Measurements from ENCODE around the gene PRR20C.

GRCh38 chr13:57191667-57192066, 37.8 kb downstream of the PRR20C start:
- TF ChIP-seq CTCF (IDR thresholded peaks at IDR 0.05) = no peak
- TF ChIP-seq ZFX (IDR thresholded peaks at IDR 0.05; ENCODE audit: borderline replicate concordance) = no peak
